Measurements from ENCODE around the gene ZFYVE19.

Gene ZFYVE19

DNA sequence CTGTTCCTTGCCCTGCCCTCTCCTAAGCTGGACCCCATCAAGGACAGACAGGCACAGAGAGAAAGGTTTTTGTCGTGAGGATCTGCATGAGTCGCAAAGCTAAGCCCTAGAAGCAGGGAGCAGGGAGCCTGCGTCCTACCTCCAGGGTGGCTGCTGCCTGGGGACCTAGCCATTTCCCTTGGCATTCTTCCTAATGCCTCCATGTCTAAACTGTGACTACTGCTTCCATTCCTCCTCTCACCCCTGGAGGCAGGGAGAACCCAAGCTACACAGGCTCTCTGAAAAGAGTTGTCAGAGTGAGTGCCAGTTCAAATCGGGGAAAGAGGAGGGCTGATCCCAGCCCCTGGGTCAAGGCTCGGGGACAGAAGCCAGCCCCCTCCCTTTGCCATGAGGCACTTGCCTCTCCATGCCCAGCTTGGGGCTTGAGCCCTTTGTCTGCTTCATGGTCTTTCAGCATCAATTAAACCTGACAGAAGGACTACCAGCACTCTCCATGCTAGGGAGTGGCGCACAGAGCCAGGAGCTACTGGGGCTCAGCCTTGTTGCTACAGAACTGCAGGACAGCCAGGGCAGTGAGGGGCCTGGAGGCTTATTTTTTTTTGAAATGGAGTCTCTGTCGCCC, 40.6 kb upstream of the ZFYVE19 start:
- TF ChIP-seq, protein P1, sequence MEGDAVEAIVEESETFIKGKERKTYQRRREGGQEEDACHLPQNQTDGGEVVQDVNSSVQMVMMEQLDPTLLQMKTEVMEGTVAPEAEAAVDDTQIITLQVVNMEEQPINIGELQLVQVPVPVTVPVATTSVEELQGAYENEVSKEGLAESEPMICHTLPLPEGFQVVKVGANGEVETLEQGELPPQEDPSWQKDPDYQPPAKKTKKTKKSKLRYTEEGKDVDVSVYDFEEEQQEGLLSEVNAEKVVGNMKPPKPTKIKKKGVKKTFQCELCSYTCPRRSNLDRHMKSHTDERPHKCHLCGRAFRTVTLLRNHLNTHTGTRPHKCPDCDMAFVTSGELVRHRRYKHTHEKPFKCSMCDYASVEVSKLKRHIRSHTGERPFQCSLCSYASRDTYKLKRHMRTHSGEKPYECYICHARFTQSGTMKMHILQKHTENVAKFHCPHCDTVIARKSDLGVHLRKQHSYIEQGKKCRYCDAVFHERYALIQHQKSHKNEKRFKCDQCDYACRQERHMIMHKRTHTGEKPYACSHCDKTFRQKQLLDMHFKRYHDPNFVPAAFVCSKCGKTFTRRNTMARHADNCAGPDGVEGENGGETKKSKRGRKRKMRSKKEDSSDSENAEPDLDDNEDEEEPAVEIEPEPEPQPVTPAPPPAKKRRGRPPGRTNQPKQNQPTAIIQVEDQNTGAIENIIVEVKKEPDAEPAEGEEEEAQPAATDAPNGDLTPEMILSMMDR (IDR thresholded peaks at IDR 0.05; ENCODE audit: low read depth, low read length, missing control alignments): no peak
- no peak for DNase-seq (ENCODE audit: extremely low read depth, low read depth)
- H3K4me3 ChIP-seq (replicated peaks; ENCODE audit: low read depth, low read length): no peak overlapping the region

DNA sequence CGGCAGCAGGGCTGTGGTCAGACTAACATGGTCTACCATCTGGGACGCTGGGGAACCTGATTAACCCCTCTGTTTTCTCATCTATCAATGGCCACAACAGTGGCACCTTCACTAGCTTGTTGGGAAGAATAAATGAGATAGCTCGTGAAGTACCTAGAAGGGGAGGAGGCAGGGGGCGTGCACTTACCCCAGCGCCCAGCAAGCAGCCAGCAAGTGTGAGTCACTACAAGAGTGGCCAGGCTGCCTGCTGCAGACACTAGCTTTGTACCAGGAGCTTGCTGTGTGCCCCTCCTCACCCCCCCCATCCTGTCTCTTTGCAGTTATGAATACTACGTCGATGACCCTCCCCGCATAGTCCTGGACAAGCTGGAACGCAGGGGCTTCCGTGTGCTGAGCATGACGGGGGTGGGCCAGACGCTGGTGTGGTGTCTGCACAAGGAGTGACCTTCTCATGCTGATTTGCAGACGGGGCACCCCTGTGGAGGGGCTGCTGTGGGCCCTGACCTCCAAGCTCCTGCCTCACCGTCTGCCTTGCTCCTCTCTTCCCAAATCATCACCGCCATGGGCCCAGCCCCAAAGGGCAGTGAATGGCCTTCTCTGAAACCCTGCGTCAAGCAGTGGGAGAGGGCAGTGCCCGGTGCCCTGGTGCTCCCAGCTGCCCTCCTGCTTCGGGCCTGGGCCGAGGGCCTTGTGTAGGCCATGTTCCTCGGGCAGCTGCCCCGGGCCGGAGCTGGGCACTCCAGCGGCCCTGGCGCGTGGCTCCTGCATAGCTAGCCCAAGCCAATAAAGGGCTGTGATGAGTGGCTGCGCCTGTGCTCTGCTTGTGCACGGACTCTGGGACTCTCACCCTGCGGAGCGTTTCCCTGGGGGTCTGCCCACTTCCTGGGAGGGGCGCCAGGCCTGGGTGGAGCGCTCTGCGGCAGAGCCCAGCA, 39.7 kb upstream of the ZFYVE19 start:
- no peak overlapping the region for H3K4me3 ChIP-seq (replicated peaks; ENCODE audit: low read depth, low read length)
- TF ChIP-seq, protein P1 (IDR thresholded peaks at IDR 0.05; ENCODE audit: low read depth, low read length, missing control alignments): no peak
- no peak for DNase-seq (ENCODE audit: extremely low read depth, low read depth)

DNA sequence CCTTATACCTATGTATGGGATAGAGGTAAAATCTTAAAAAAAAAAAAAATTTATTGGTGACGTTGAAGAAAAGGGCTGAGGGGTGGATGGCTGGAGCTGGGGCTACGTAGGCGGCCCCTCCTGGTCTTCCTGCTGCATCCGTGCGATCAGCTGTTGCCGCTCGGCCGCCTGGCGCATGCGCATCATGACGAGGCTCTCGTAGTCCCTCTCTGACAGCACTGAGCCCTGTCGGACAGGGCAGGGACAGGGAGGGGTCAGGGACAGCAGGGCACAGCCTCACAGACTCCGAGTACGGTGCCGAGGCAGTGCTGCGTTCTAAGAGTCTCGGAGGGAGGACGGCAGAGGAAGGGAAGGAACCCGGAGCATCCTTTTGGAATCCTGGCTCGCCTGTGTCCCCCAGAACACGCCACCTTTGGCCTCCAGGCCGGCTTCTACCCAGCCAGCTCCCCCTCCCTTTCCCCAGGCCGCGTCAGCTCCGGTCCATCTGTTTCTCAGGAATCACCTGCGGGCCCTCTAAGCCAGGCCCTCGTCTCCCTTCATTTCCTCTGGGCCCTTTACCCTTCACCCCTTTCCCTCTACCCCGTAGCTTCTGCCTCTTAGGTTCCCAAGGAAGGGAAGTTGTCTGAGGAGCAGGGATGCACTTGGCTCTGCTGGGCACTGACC, 38.9 kb upstream of the ZFYVE19 start:
- TF ChIP-seq, protein P1 (IDR thresholded peaks at IDR 0.05; ENCODE audit: low read depth, low read length, missing control alignments): no peak
- no peak overlapping the region for H3K4me3 ChIP-seq (replicated peaks; ENCODE audit: low read depth, low read length)
- no peak for DNase-seq (ENCODE audit: extremely low read depth, low read depth)

GRCh38 chr15:40768521-40769273, 38.2 kb upstream of the ZFYVE19 start:
- TF ChIP-seq, protein P1 (IDR thresholded peaks at IDR 0.05; ENCODE audit: low read depth, low read length, missing control alignments): no peak
- H3K4me3 ChIP-seq (replicated peaks; ENCODE audit: low read depth, low read length): no peak overlapping the region
- DNase-seq (ENCODE audit: extremely low read depth, low read depth): no peak

DNA sequence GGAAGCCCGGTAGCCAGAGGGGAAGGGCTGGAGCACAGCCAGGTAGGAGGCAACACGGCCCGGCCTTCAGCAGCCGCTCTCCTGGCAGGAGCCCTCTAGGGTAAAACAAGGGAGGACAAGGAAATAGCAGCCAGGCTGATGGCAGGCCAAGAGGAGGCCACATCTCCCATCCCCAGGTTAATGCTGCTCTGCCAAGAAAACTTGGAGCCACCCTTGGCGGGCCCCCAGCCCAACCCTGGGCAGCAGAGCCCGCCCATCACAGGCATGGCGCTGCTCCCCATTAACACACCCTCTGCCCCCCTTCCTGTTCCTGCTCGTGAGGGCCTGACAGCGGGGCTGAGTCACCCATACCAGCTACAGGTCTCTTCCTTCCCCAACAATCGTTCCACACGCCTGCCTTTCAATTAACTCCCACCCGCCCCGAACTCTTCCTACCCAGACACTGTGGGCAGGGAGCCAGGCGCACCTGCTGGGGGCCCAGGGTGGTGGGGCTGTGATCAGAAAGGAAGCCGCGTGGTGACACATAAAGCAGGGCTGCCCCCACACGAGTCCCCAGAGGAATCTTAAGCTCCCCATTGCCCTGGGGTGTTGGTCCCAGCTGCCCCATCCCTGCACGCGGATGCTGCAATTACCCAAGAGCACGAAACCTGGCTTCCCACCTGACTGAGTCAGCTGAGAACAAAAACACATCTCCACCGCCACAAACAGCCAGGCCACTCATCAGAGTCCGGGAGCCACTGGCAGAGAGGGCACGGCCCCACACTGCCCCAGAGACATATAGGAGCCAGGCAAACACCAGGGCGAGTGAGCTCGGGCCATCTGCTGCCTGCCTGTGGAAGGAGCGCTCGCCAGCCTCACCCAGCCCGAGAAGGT, 37.4 kb upstream of the ZFYVE19 start, which contains the start of gene C15orf62:
TSS of gene C15orf62 (plus strand) at position 707 of the 873 bp plus-strand sequence. CDS start 516 bp downstream, outside the sequence.
- DNase-seq (ENCODE audit: extremely low read depth, low read depth): no peak
- no peak within 1 kb of the TSS for H3K4me3 ChIP-seq (replicated peaks; ENCODE audit: low read depth, low read length)
- TF ChIP-seq, protein P1 (IDR thresholded peaks at IDR 0.05; ENCODE audit: low read depth, low read length, missing control alignments): no peak

Data from HFF-Myc (cell line).